RKO (cell line): Measurements from ENCODE around the gene TGFB1.
"Not testable (repeated sequence)": the region's sequence is repeated elsewhere in the genome, so short reads cannot be mapped to it uniquely, and the experiment has no call there.

Experiments
- DNase-seq: peaks from one replicate; pipeline ENCODE4 v3.0.0-alpha.2; 2016; ENCODE audit warnings: low spot score

The TGFB1 gene

DNA sequence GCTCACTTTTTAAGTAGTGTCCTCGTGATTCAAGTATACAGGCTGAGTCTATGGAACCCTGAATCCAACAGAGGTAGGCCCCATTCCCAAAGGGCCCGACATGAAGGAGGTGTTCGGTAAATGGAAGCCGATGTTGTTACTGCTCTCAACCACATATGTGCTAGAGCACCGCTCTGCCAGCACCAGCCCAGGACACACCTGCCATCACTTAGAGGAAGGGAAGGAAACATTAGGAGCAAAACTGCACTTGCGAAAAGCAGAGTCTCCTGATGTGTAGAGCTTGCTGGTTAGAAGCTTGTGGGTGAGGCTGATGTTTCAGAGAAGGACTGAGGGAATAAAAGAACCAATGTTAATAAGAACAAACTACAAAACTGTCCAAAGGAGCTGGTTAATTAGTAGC is 53.2 kb downstream of the TGFB1 start:
- DNase-seq = no peak

GRCh38 chr19:41299755-41300089 is 54.0 kb downstream of the TGFB1 start:
- DNase-seq = peak; percentile 46

- no peak for DNase-seq
These were observed 54.5 kb downstream of the TGFB1 start for GRCh38 chr19:41299046-41299754.

GRCh38 chr19:41298348-41298964 is 55.3 kb downstream of the TGFB1 start:
- DNase-seq = no peak

DNA sequence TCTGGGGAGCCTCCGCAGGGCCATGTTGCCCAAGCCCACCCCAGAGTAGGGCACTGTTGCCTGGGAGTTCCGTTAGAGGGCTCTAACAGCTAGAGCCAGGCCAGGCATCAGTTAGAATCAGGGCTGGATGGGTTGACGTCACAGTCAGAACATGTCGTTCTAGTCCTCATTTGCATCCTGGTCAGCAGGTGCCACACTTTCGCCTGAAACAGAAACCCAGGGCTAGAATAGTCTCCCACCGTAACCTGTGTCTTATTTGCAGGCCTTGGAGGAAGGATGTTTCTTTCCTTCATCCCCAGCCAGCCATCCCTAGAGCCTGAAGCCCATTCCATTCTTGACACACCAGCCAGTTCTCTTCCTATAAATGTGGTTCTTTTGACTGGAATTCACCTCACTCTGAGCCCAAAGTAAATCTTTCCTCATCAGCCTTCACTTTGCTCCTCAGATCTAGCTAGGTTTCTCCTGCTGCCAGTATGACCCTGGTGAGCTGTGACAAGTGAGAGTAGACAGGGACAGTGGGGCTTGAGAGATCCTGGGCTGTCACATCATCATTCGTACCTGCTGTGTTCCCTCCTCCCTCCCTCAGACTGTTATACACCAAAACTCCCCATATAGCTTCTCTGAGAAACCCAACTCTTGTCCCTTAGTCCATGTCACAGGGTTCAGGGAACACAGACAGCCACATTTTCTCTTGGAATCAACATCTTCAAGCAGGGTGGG is 55.9 kb downstream of the TGFB1 start:
- DNase-seq = no peak

GRCh38 chr19:41296433-41296871 is 57.3 kb downstream of the TGFB1 start:
- no peak for DNase-seq

DNA sequence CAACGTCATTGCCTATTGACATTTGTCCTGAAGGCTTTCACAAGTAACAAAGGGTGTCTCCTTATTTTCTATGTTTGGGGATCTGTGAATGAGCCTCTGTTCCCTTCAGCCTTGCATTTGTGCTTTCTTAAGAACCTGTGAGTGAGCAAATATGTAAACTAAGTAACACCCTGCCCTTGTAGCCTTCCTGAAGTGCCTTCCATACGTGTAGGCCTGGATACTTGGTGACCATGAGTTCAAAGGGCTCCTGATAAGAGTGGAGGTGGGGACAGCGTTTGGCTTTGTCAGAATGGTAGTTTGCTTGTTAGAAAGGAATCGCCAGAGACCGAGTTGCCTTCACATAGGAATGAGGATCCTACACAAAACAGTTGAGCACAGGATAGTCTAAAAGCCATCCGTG is 58.2 kb downstream of the TGFB1 start:
- DNase-seq = no peak

DNA sequence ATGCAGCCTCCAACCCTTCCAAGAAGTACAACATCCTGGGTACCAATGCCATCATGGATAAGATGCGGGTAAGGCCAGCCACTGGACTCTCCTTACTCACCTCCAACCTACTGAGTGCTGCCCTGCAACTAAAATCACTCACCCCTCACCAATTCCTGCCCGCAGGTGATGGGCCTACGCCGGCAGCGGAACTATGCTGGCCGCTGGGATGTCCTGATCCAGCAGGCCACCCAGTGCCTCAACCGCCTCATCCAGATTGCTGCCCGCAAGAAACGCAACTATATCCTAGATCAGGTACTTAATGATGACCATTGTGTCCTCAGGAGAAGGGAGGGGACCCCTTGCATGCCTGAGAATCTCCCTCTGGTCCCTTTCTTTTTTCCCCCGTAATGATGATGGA is 59.3 kb downstream of the TGFB1 start:
- DNase-seq = no peak

DNA sequence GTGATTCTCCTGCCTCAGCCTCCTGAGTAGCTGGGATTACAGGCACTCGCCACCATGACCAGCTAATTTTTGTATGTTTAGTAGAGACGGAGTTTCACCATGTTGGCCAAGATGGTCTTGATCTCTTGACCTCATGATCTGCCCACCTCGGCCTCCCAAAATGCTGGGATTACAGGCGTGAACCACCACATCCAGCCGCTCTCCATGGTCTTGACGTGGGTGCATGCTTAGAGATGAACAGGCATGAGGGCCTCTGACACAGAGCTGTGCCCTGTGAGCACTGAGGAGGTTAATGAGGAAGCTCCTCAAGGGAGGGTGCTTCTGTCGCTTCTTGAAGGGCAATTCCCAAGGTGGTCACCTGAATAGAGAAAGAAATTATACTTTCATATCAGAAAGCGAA is 63.9 kb downstream of the TGFB1 start:
- DNase-seq = not testable (repeated sequence)

GRCh38 chr19:41288673-41289530 is 64.8 kb downstream of the TGFB1 start:
- no peak for DNase-seq
